ENCODE results near the gene ENOX1.
"Not testable (repeated sequence)": the region's sequence is repeated elsewhere in the genome, so short reads cannot be mapped to it uniquely, and the experiment has no call there.

ENOX1 gene

GRCh38 chr13:43170506-43170905, 616.3 kb downstream of the ENOX1 start:
- no peak for DNase-seq

GRCh38 chr13:43168434-43168833, 618.3 kb downstream of the ENOX1 start:
- not testable (repeated sequence) for DNase-seq

GRCh38 chr13:43167731-43168130, 619.0 kb downstream of the ENOX1 start:
- DNase-seq, result no peak

- DNase-seq, result no peak
Observed at GRCh38 chr13:43166644-43167457, 619.9 kb downstream of the ENOX1 start.
